ENCODE data around the gene CLK4.

Gene CLK4

DNA sequence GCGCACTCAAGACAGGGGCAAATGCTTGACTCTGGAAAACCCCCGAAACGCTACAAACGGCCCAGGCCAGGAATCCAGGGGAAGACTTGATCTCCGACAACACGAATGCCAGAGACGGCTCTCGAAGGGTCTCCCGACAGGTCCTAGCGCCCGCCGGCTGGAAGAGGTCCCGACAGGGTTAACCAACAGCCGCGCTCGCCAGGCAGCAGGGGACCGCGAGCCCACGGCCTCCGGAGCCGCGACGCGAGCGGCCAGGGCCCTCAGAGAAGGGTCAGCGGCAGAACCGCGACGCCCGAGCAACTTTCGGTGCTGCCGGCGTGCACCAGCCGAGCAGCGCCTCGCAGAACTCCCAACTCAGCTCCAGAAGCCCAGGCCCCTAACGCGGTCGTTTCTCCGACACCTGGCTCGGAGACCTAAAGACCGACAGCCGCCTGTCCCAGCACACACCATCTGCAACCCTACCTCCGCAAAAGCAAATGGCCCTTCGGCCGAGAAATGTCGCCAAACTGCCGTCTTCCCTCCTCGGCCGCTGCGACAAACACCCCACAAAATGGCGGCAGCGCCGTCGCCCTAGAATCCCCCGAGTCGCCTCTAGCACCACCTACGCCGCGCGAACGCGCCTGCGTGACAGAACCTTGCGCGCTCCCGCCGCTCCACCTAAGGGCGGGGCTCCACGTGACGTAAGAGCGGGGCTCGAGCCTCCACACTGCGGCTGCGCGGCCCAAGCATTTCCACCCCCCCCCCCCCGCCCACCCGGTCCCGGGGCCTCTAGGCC is at the start of gene CLK4:
CLK4 (minus strand) TSS at position 567 of the 775 bp plus-strand sequence. CDS start 3,634 bp downstream, outside the sequence.
- DNase-seq (ENCODE audit: low spot score), result peak; percentile 96

DNA sequence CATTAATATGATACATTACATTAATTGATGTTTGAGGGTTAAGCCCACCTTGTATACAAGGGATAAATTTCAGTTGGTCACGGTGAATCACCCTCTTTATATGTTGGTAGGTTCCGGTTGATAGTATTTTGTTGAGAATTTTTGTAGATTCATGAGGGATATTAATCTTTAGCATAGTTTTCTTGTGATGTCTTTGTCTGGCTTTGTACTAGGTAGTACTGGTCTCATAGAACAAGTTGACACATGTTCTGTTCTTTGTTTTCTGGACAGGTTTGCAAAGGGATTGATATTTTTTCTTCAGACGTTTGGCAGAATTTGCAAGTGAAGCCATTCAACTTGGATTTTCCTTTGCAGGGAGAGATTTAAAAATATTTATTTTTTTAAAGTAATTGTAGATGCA is 49.1 kb upstream of the CLK4 start:
- DNase-seq (ENCODE audit: low spot score), result no peak

DNA sequence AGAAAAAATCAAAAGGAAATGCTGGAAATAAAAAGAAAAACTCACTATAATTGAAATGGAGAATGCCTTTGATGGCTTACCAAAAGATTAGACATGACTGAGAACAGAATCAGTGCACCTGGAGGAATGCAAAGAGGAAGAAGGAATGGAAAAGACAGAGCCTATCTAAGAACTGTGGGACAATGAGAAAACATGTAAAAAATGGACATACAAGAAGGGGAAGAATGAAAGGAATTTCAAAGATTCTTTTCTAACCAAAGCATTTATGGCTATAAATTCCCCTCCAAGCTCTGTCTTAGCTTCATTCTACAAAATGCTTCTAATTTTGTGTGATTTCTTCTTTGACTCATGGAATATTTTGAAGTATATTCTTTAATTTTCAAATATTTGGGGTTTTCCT is 47.5 kb upstream of the CLK4 start:
- no peak for DNase-seq (ENCODE audit: low spot score)

DNA sequence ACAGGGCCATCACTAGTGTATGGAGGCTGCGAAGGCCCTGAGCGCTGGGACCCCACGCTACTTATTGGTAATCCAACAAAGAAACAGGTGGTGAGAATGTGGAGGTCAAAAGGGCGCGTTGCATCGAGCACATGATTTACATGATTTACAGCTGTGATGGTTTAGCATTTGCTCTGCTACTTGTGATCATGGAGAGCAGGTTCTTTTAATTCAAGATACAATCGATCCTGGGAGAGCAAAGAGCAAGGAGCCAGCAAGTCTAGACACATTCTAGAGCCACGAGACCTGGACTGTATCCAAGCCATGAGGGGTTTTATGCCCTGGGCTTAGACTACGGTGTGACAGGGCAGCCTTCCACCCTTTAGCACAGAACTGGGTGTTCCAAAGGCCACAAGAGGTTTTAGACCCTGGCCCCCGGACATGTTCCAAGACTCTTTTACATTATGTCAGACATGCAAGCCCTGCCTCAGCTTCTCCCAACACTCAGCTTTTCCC is 47.0 kb upstream of the CLK4 start:
- no peak for DNase-seq (ENCODE audit: low spot score)

DNA sequence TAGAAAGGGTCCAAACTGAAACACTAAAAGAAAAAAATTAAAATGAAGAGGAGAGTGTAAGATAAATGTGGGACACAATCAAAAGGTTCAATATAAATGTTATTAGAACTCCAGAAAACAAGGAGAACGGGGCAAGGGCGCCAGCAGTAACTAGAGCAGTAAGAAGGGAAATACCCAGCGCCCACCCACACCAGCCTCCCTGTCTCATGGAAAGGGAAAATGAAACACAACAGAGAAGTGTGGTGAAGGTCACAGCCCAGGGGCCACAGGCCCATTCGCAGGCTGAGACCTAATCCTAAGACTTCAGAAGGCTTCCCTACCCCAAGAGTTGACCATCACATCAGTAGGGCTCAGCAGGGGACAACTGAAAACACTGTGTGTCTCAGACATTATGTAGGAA is 45.8 kb upstream of the CLK4 start:
- no peak for DNase-seq (ENCODE audit: low spot score)

DNA sequence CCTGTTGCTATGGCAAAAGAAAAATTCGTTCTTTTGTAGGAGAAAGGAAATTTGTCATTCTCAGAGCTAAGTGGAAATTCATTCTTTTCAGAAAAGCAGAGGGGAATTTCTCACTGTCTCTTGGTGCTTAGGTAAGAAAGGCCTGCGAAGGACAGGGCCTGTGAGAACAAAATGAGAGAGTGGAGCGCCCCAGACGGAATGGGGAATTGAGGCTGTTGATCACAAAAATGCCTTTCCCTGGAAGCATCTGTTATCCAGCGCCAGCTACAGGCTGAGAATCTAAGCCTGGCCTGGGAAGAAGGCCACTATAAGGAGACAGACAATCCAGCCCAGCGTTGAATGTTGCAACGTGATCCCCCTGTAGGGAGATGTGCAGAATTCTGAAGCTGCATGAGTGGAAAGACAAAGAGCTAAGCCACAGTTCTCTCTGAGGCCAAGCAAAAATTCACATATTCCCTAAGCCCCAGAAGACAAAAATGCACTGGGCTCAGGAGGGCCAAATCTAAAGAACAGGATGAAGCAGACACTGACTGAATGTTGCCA is 44.8 kb upstream of the CLK4 start:
- DNase-seq (ENCODE audit: low spot score), result no peak

DNA sequence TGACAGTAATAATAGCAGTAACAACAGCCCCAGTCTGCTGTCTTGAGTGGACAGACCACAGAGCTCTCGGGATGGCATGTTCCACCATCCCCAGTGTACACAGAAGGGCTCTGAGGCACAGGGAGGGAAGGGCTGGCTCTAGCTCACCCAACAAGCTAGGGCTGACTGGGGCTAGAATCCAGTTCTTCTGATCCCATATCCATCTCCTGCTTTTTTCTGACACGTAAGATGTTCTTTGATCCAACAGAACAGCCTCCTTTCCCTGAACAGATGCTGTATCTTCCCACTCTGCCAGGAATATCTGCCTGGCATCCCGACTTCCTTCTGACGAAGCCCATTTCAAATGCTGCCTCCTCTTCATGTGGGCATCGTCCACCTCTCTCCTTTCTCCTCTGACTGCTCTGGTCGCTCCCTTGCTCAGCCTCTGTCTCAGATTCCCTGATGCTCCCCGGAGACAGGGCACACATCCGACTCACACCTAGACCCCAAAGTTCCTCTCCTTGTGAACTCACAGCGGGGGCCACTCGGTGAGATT is 43.6 kb upstream of the CLK4 start:
- no peak for DNase-seq (ENCODE audit: low spot score)

DNA sequence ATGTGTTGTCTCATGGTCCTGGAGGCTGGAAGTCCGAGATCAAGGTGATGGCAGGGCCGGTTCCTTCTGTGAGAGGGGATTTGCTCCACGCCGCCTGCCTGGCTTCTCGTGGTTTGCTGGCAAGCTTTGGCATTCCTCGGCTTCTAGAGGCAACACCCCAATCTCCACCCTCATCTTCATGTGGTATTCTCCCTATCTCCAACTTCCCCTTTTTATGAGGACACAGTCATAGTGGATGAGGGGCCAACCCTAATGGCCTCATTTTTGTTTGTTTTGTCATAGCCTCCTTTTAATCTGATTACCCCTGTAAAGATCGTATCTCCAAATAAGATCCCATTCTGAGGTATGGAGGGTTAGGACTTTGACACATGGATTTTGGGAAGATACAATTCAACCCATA is 41.7 kb upstream of the CLK4 start:
- no peak for DNase-seq (ENCODE audit: low spot score)

DNA sequence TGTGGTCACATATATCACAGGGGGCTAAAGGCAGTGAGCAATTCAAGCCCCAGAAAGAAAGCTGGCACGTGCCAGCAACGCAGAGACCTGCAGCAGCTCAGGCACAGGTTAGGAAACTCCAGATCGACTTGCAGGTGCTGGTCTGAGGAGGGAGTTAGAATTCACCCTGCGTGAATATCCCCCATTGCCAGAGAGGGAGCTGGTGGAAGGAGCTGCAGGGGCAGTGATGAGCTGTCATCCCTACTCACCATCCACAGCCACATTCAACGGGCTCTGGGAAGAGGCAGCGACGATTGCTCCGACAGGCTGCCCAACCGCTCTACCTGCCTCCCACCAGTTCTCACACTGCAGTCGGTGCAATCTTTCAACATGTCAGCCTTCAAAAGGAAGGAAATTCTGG is 40.8 kb upstream of the CLK4 start:
- no peak for DNase-seq (ENCODE audit: low spot score)

DNA sequence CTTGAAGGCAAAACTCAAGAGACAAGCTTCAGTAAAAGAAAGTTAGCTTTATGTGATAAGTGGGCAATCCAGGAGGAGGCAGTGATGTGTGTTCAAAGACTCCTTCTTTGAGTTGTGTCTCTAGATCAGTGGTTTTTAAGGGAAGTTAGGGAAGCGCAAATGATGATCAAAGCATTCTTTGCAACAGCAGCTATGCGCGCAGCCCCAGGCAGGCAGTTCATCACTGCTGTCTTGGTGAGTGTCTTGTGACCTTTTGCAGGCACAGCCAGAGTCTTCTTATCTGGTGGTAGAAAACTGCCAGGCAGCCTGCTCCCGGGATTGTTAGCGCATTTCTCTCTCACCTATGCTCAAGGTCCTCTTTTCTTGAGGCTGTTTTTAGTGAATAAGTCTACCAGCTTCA is 40.3 kb upstream of the CLK4 start:
- no peak for DNase-seq (ENCODE audit: low spot score)

DNA sequence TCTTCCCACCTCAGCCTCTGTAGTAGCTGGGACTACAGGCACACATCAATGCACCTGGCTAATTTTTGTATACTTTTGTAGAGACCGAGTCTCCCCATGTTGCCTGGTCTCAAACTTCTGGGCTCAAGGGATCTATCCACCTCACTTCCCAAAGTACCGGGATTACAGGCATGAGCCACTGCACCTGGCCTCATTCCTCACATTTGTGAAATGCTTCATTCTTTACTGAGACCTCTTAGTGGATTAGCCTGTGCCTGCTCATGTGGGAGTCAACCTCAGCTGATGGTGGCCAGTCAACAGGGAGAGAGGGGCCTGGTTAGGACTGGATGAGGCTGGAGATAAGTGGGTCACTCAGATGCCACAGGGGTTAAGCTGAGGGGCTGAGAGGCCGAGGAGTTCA is 37.3 kb upstream of the CLK4 start:
- no peak for DNase-seq (ENCODE audit: low spot score)

DNA sequence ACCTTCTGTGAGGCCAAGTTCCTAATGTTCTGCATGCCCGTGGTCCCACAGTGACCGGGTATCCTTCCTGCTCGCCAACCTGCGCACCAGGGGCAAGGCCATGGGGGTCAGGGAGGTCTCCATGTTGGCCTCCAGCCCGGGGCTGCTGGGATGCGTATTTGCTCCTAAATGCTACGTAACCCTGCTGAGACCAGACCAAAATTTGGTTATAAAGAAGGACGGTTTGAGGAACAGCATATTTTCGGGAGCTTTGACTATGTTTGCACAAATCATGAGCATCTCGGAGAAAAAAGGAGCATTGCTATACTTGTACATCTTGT is 35.7 kb upstream of the CLK4 start:
- DNase-seq (ENCODE audit: low spot score), result no peak

DNA sequence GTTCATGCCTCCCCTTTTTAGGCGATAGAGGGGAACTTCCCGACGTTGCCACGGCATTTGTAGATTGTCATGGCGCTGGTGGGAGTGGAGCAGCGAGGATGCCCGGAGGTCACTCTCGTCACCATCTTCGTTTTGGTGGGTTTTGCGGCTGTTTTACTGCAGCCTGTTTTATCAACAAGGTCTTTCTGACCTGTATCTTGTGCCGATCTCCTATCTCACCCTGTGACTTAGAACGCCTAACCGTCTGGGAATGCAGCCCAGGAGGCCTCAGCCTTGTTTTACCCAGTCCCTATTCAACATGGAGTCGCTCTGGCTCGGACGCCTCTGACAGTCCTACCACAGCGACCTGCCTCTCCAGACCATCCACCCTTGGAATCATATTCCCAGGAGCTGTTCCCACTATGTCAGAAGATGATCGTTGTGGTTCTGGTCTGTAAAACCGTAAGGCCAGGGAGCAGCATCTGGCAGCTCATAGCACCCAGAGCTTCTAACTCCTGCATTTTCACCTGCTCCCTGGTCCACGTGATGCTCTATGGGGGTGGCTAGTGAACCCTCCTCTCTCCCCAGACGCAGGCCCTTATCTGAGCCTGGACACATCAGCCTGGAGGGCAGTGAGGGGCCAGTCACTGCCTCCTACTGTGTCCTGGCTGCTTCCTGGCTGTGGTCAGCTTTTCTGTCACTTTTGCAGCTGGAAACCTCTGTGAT is 35.1 kb upstream of the CLK4 start:
- DNase-seq (ENCODE audit: low spot score), result no peak

DNA sequence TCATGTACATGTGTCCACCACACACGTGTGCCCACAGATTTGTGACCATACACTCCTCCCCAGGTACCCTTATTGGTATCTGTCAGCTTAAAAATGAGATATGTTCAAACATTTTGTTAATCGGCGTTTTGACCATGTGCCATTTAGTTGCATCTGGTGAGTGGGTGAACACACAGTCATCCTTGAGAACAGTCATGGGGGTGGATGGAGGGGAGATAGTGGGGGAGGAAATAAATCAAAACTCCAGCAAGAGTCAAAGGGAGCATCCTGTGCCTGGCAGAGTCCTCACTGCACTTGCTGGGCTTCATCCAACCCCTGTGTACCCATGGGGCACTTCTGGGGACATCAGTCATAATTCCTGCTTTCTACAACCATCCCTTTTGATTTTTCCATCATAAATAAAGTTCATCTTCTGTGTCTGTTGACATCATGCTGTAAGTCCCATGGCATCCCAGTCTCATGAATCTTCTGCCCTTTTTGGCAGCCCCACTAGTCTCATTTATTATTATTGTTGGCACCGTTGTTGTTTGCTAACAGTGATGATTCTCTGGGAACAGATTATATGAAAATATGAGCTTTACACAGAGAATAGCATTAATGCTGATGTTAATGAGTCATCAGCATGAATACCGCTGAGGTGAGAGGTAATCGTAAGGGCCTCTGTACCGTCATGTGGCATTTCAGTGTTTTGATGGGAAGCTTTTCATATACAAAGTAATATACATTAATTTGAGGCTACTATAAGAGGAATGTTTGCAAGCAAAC is 24.4 kb upstream of the CLK4 start:
- no peak for DNase-seq (ENCODE audit: low spot score)

DNA sequence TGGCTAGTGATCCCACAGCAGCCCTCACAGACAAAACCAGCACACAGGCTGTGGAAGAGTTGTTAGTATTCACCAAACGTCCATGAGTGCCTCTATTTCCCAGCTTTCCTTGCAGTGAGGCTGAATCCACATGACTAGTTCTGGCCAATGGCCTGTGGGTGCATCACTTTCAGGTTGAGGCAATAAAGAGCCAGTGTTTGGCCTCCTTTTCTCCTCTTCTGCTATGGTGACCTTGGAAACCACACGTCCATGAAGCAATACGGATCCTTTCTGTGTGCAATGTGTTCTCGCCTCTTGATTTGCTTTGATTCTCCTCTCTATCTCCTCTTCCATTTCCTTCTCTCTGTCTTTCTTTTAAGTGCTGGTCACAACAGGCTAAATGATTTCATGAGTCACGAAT is 23.4 kb upstream of the CLK4 start:
- DNase-seq (ENCODE audit: low spot score), result no peak

DNA sequence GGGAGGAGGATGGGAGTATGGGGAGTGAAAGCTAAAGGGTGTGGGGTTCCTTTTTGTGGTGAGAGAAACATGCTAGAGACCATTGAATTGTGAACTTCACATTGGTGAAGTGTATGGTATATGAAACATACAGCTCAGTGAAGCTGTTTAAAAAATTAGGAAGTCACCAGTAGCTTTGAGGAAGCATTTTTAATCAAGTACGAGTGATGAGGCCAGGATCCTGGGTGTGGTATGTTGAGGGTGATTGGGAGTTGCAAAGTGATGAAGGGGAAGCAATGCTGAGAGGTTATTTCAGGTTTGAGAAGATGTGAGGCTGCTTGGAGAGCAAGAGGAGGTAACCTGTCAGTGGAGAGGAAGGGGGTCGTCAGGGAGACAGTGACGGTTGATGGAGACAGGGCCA is 22.7 kb upstream of the CLK4 start:
- no peak for DNase-seq (ENCODE audit: low spot score)

DNA sequence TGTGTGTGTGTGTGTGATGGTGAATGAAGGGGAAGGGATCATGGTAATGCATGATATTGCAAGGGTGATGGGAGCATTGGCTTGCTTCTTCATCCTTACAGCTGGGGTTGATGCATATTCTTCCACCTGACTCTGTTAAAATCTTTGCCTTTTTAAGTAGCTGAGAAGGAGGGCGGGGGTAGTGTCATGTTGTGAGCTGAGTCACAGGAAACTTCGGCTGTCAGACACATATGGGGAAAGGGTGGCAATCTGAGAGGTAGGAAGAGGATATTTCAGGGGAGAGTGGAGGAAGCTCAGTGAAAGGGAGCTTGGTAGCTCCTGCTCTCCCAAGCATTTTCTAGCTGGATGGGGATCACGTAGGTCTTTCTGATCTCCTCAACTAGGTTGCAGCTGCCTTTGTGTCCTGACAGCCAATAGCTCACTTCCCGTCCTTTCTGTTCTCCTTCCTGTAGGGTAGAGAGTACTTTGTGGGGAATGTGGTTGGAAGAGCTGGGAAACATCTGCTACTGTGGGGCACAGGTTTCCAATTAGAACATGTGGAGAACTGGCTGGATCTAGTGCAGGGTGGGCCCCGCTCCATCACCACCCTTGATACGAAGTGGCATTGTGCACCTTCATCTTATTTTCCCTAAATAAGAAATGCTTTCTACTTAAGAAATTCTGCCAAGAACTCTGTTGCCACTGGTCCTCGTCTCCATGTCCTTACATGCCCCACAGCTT is 18.1 kb upstream of the CLK4 start:
- DNase-seq (ENCODE audit: low spot score), result no peak

DNA sequence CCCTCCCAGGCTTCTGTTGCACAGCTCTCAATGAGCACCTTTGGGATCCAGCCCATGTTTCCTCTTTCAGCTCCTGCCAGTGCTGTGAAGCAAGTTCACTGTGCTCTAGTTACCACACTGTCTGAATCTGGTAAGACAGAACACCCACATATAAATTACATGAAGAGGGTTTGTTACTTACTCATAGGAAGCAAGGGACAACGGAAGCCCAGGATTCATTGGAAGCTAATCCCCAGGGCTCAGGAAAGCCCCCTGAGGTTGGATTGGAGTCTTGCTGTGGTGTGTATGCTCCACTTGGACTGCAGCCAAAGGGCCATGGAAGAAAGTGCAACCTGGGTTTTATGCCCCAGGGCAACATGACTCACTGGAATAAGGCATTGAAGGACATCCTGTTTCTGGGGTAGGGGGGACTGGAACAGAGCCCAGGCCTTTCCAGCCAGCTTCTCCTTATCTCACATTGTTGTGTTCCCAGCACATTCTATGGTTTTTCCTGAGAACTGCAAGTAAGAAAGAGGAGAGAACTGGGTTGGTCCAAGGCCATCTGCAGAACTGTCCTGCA is 15.6 kb upstream of the CLK4 start:
- DNase-seq (ENCODE audit: low spot score), result no peak

DNA sequence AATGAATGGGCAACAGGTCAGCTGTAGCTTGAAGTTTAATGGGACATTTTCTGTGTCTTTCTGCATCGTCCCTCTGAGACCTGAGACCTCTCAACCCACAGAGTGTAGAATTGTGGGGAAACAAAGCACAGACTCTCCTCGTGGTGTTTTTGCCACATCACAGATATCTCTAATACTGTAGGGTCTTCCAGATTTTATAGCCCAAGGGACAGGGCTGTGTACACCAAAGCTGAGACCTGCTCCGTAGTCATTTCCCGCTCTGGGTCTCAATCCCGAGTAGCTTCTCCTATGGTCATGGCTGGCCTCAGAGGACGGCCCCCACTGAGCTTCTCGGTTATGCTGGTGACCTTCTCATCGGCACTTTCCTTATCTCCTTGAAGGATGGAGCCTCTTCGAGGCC is 14.9 kb upstream of the CLK4 start:
- no peak for DNase-seq (ENCODE audit: low spot score)

DNA sequence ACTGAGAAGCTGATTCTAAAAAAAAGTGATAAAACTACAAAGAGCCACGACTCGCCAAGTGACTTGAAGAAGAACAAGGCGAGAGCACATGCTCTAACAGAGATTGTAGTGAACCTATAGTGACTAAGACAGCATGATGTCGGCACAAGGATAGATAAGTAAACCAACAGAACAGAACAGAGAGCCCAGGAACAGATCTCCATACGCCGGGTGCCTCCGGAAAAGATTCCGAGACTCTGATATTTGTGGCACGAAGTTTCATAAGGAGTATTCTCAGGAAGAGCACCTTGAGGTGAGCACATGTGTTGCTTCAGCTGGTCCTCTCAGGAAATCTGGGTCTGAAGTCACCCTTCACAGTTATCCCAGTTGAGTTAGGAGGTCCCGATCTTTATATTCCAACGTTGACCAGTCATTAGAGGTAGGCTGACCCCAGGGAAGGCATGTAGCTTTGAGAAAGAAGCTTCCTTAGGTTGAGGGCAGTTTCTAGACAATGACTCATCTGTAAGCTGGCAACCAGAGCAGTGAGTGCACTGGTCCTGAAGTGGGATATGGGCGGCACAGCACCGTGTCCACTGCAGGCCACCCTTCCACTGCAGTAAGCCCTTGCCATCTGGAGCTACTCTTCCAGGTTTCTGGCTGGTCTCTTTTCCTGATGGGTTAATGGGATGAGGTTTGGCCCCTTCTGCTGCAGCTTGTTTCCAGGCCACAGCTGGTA is 13.6 kb upstream of the CLK4 start:
- no peak for DNase-seq (ENCODE audit: low spot score)
